ENCODE data around the gene OSMR.

Gene OSMR

GRCh38 chr5:38845526-38846378, at the start of gene OSMR:
OSMR (plus strand) TSS chr5:38846012; CDS start chr5:38869045, 23,033 bp downstream.
- no peak for DNase-seq (ENCODE audit: low read depth)

- no peak for DNase-seq (ENCODE audit: low read depth)
Measured at GRCh38 chr5:38796742-38797108, 49.1 kb upstream of the OSMR start.

GRCh38 chr5:38797838-38798237, 48.0 kb upstream of the OSMR start:
- DNase-seq (ENCODE audit: low read depth) = no peak

- no peak for DNase-seq (ENCODE audit: low read depth)
Measured at GRCh38 chr5:38799556-38800377, 46.0 kb upstream of the OSMR start.

GRCh38 chr5:38800515-38800914, 45.3 kb upstream of the OSMR start:
- no peak for DNase-seq (ENCODE audit: low read depth)

- DNase-seq (ENCODE audit: low read depth) = no peak
Measured at GRCh38 chr5:38802125-38802524, 43.7 kb upstream of the OSMR start.

GRCh38 chr5:38803246-38803645, 42.6 kb upstream of the OSMR start:
- no peak for DNase-seq (ENCODE audit: low read depth)

GRCh38 chr5:38806775-38807258, 39.0 kb upstream of the OSMR start:
- peak; percentile 13 for DNase-seq (ENCODE audit: low read depth)

GRCh38 chr5:38807570-38808483, 38.0 kb upstream of the OSMR start:
- no peak for DNase-seq (ENCODE audit: low read depth)

GRCh38 chr5:38808666-38809343, 37.0 kb upstream of the OSMR start:
- DNase-seq (ENCODE audit: low read depth) = no peak

- peak; percentile 32 for DNase-seq (ENCODE audit: low read depth)
Measured at GRCh38 chr5:38809388-38810359, 36.1 kb upstream of the OSMR start.

- no peak for DNase-seq (ENCODE audit: low read depth)
Measured at GRCh38 chr5:38814879-38815278, 30.9 kb upstream of the OSMR start.

- no peak for DNase-seq (ENCODE audit: low read depth)
Measured at GRCh38 chr5:38816083-38817030, 29.5 kb upstream of the OSMR start.

- DNase-seq (ENCODE audit: low read depth) = no peak
Measured at GRCh38 chr5:38821679-38822078, 24.1 kb upstream of the OSMR start.

- no peak for DNase-seq (ENCODE audit: low read depth)
Measured at GRCh38 chr5:38823503-38823902, 22.3 kb upstream of the OSMR start.

- DNase-seq (ENCODE audit: low read depth) = no peak
Measured at GRCh38 chr5:38824821-38825220, 21.0 kb upstream of the OSMR start.

- DNase-seq (ENCODE audit: low read depth) = no peak
Measured at GRCh38 chr5:38825494-38825893, 20.3 kb upstream of the OSMR start.

GRCh38 chr5:38827525-38827924, 18.3 kb upstream of the OSMR start:
- no peak for DNase-seq (ENCODE audit: low read depth)

GRCh38 chr5:38830521-38831051, 15.2 kb upstream of the OSMR start:
- DNase-seq (ENCODE audit: low read depth) = no peak
